Measurements from ENCODE around the gene CLSTN3.

- TF ChIP-seq EZH2 (IDR thresholded peaks at IDR 0.05; ENCODE audit: borderline replicate concordance, control insufficient read depth, low read depth, low read length) (no peak), POLR2A (IDR thresholded peaks at IDR 0.05; ENCODE audit: low read depth, low read length) (no peak)
Measured at GRCh38 chr12:7142056-7142644, 12.0 kb downstream of the CLSTN3 start.
